ENCODE data around the gene ZNF385D.
"Not testable (repeated sequence)": the region's sequence is repeated elsewhere in the genome, so short reads cannot be mapped to it uniquely, and the experiment has no call there.

Gene ZNF385D

GRCh38 chr3:21509731-21510470, 241.1 kb downstream of the ZNF385D start:
- DNase-seq (ENCODE audit: low read depth) = no peak

- DNase-seq (ENCODE audit: low read depth) = no peak
Observed at GRCh38 chr3:21508246-21508645, 242.8 kb downstream of the ZNF385D start.

DNA sequence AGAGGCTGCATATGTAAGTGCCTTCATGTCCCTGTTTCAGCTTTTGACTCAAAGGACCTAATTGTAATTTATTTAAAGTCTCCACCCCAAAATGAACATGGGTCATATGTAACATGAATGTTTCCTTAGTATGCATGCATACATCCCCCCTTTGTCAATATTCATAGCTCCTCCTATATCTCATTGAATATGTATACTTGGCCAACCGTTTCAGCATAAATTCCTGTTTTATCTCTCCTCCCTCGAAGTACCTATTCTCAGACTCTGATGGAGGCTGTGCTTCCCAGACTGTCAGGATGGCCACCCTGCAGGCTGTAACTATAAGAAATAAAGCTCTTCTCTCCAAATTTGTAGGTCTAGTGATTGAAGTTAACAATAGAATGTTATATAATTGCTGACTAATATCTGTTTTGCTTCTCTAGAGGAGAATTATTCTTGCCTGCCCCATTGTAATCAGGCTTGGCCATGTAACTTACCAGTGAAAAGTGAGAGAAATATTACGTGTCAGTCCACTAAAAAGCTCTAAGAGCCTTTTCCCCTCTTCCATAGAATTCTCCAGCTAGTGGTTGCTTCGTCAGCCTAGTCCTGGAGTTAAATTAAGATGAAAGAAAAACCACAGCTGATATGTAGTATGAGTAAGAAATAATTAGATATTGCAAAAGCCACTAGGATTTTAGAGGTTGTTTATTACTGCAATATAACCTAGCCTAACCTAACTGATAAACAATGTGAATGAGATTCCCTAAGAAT, 245.1 kb downstream of the ZNF385D start:
- DNase-seq (ENCODE audit: low read depth) = no peak

GRCh38 chr3:21502656-21503055, 248.4 kb downstream of the ZNF385D start:
- no peak for DNase-seq (ENCODE audit: low read depth)

DNA sequence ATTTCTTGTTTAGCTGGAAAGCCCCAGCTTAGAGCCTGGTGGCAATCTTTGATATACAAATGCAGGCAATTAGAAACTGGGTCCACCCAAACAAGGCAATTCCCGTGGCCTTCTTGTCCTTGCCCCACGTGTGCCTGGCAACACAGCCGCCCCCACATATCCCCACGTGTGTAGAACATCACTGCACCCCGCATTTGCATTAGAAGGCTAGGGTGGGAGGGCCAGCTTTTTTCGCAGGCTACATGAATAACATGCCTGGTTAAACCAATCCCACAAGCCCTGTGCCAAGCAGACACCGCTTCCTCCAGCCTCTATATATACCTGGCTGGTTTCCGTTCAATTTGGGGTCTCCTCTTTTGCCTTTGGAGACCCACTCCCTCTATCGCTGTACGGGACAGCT, 250.2 kb downstream of the ZNF385D start:
- no peak for DNase-seq (ENCODE audit: low read depth)

- DNase-seq (ENCODE audit: low read depth) = not testable (repeated sequence)
Observed at GRCh38 chr3:21490671-21491070, 260.3 kb downstream of the ZNF385D start.

GRCh38 chr3:21487520-21487919, 263.5 kb downstream of the ZNF385D start:
- DNase-seq (ENCODE audit: low read depth) = no peak

DNA sequence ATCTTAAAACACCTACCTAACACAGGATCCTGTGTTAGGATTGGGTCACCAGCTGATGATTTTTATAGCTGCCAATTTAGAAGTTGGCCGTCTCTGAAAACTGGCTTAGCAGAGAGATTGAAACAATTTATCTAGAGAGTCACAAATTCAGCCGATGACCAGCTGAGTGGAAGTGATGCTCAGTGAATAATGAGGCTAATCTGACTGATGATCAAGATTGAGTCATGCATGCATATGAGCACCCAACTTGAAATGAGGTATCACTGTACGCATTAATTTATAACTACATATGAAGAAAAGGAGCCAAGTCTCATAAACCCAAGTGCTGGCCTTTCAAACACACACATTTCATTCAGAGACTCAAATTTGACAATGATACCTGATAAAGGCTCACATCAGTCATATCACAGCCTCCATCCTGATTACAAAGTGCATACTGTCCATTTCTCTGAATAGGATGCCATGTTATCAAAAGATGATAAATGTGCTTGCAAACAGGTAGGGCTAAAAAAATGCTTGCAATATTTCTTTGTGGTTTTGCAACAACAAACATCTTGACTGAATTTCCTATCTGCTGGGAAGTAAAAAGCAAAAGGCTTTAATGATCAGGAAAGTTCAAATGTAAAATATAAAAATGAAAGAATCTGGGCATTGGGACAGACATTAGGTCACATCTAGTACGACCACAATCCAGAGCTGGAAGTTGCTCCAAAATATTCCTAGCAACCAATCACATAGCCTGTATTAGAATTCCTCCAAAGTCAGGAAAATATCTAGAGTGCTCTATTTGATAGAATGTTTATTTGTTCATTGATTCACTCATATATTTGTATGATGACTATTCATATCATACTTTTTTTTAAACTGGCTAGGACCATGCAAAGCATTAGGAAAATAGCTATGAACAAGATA, 264.7 kb downstream of the ZNF385D start:
- not testable (repeated sequence) for DNase-seq (ENCODE audit: low read depth)

DNA sequence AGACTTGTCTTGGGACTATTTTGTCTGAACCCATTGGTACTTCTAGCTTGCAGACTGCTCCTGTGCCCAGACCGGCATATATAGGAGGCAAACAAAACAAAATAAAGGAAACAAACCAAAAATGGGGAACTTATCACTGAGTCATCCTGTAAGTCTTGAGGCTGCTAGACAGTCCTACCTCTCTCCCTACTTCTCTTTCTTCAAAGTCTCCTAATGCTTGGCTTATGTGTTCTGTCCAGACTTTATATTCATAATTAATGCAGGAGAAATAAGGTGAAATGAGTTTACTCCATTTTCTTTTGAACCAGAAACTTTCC, 266.2 kb downstream of the ZNF385D start:
- no peak for DNase-seq (ENCODE audit: low read depth)

- no peak for DNase-seq (ENCODE audit: low read depth)
Observed at GRCh38 chr3:21484057-21484827, 266.8 kb downstream of the ZNF385D start.

- no peak for DNase-seq (ENCODE audit: low read depth)
Observed at GRCh38 chr3:21481991-21482390, 269.0 kb downstream of the ZNF385D start.

DNA sequence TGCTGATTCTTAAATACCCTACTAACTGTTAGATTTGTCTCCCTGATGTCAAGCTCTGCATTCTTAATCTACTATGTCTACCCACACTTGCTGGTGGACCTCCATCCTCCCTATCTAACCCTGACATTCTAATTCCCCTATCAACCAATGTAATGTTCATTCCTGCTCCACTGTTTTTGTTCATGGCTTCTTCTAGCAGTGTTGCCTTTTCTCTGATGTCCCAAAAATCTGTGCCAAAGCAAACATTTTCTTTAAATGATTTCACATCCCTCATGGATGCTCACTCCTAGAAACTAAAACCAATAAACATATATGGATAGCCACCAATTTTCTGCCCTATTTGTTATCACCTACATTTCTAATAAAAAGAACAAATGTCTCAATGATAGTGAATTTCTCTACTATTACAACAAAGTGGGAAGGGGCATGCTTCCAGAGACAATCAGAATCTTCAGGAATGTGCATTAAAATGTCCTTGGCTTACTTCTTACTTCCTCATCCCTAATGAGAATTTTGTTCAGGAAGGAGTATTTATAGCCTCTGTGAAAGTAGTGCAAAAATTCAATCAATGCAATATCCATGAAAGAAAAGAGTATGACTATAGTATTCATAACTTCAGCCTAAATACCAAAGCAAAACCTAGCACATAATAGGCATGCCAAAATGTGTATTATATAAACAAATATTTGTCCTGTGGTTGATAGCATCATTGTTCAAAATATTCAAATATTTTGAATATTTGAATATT, 273.3 kb downstream of the ZNF385D start:
- no peak for DNase-seq (ENCODE audit: low read depth)

GRCh38 chr3:21466476-21466875, 284.5 kb downstream of the ZNF385D start:
- no peak for DNase-seq (ENCODE audit: low read depth)

GRCh38 chr3:21464746-21465145, 286.3 kb downstream of the ZNF385D start:
- no peak for DNase-seq (ENCODE audit: low read depth)

- DNase-seq (ENCODE audit: low read depth) = no peak
Observed at GRCh38 chr3:21463319-21463718, 287.7 kb downstream of the ZNF385D start.

- DNase-seq (ENCODE audit: low read depth) = no peak
Observed at GRCh38 chr3:21462141-21462540, 288.9 kb downstream of the ZNF385D start.

DNA sequence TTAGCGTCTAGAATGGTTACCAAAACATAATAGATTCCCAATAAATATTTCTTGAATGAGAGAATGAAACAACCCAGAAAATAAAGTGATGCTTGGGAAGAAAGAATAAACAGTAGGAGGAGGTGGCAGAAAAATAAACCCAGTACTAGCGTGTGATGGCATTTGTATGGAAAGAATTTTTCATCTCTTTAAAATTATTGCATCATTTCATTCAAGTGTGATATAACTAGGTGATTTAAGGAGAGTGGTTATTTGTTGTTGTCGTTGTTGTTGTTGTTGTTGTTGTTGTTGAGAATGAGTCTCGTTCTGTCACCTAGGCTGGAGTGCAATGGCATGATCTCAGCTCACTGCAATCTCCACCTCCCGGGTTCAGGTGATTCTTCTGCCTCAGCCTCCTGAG, 293.9 kb downstream of the ZNF385D start:
- DNase-seq (ENCODE audit: low read depth) = no peak

- DNase-seq (ENCODE audit: low read depth) = no peak
Observed at GRCh38 chr3:21449738-21450137, 301.3 kb downstream of the ZNF385D start.

DNA sequence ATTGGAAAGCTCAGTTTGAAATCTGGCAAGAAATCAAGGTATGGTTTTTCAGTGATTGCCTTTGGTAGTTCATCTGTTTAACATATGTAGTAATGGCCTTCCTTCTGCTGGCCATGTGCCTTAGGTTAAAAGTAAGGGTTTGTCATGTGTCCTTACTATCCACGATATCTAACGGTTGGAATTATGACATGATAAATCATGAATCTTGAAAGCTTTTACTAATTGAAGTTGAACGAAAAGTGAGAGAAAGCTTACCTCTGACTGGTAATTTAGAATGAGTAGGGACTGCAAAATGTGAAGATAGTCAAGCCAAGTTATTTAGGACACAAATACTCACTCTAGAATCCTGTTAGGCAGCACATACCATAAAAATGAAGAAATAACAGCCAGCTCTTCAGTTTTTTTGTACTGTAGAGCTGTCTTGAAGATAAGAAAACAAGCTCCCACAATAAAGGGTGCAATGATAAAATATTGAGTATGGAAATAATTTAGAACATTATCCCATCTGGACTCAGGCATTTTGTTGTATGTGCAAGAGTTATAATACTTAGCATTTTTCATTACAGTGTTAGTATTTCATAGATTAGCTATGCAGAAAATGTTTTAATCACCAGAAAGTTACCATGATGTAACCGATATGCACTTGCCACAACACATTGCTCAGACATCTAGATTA, 303.4 kb downstream of the ZNF385D start:
- no peak for DNase-seq (ENCODE audit: low read depth)

DNA sequence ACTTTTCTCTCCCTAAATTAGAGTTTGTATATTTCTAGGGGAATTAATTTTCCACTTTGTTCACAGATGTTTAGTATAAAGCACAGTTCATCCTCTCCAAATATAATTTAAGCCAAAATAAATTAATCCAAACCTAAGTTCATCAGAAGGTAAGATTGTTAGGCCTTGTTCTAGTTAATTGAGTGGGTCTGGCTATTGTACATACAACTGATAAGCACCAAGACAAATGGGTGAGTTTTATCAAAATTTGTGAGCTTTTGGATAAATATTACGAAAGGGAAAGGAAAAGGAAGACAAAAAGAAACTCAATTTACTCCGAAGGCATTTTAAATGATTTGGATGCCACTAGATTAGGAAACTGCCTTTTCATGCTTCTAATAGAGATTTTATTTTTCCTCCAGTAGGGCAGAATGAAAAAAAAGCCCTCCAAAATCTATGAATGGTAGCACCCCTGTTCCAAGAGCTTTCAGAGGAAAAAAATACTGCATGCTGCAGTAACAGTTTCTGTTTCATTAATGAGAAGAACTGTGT, 304.0 kb downstream of the ZNF385D start:
- no peak for DNase-seq (ENCODE audit: low read depth)
